Colonic mucosa (tissue), 4 donors: Measurements from ENCODE around the gene RNF148. TPM values are rescaled to one million over a fixed set of nuclear protein-coding genes. Genes with fewer than 3 reads are reported as not detected.

Experiments
- DNase-seq: peaks from one replicate; pipeline ENCODE4 v3.0.0-alpha.2; 2020
- H3K27ac ChIP-seq: fragments of 200-600 bp; one replicate; pipeline ENCODE4 v1.8.0; 2021
- H3K27me3 ChIP-seq: fragments of 200-600 bp; one replicate; pipeline ENCODE4 v1.8.0; 2021
- H3K36me3 ChIP-seq: fragments of 200-600 bp; one replicate; pipeline ENCODE4 v1.8.0; 2021
- H3K4me1 ChIP-seq: fragments of 200-600 bp; one replicate; pipeline ENCODE4 v1.8.0; 2021; ENCODE audit warnings: mild to moderate bottlenecking
- H3K4me3 ChIP-seq: fragments of 200-600 bp; one replicate; pipeline ENCODE4 v1.8.0; 2021
- H3K9ac ChIP-seq, 2 donors: one replicate each; pipeline ENCODE4 v1.7.0; 2013; ENCODE audit warnings: control low read depth in 2 of 2, low read depth in 2 of 2, low read length in 2 of 2
- H3K9me3 ChIP-seq: fragments of 200-600 bp; one replicate; pipeline ENCODE4 v1.8.0; 2021
- CTCF ChIP-seq: fragments of 200-600 bp; IDR thresholded peaks from one replicate; pipeline ENCODE4 v1.8.0; 2022; ENCODE audit warnings: antibody characterized with exemption, mild to moderate bottlenecking
- intact Hi-C: fragments of 100-400 bp; cut with DNase I; formaldehyde crosslinking; loops from one replicate; pipeline ENCODE4 v1.14.1; 2022
- total RNA-seq, 2 donors: library from RNA; stranded (reverse); fragmentation: NEBNext Ultra II Directional in 1 of 2; extraction: Animal tissue kit (Norgen Biotek cat#: 25700) in 1 of 2; gene quantifications; one replicate each; pipeline ENCODE4 v1.2.1, GENCODE V29; 2021
- donor health status: healthy.
- donor health status: DM: no; HTN: no; CAD: no.
- donor health status: DM: no; HTN: no; CAD: no.

The RNF148 gene
- total RNA-seq, 2 donors from 2014 or later = 0.50 to 0.57 TPM

GRCh38 chr7:122706836-122707235 lies 4.1 kb upstream of the RNF148 start:
- no peak for TF ChIP-seq CTCF
- Histone ChIP-seq H3K27ac (no peak overlapping the region), H3K9me3 (no peaks in the 10 kb centered on the region), H3K4me3 (no peak overlapping the region), H3K4me1 (no peaks in the 10 kb centered on the region), H3K36me3 (no peaks in the 10 kb centered on the region), H3K27me3 (no peaks in the 10 kb centered on the region), H3K9ac (no peak overlapping the region)
- intact Hi-C loops = no loop called here
- DNase-seq = no peak

DNA sequence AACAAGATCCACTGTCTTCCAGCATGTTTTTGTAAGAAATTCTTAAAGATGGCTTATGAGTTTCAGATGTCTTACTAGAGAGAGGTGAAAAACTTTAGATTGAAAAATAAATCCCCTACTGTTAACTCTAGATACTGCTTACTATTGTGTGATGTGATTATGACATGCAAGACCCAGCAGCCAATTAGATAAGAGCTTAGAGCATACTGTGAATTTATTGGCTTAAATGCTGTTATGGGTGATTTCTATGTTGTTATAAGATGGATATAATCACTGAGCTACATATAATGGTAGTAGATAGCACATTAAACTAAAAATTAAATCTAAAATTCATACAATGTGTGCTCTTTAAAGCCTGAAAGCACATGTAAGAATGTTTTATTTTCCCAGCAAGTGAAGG lies 3.7 kb downstream of the RNF148 start, which contains the start of gene RNF133:
TSS of gene RNF133 (minus strand) at position 101 of the 400 bp plus-strand sequence. CDS start 199 bp downstream, outside the sequence.
- no peak for DNase-seq
- Histone ChIP-seq H3K9me3 (no peaks in the 10 kb centered on the region), H3K27me3 (no peaks in the 10 kb centered on the region), H3K4me3 (no peak within 1 kb of the TSS), H3K36me3 (no peaks in the 10 kb centered on the region), H3K9ac (no peak within 1 kb of the TSS), H3K27ac (no peak within 1 kb of the TSS), H3K4me1 (no peaks in the 10 kb centered on the region)
- intact Hi-C loops = no loop called here
- no peak for TF ChIP-seq CTCF

DNA sequence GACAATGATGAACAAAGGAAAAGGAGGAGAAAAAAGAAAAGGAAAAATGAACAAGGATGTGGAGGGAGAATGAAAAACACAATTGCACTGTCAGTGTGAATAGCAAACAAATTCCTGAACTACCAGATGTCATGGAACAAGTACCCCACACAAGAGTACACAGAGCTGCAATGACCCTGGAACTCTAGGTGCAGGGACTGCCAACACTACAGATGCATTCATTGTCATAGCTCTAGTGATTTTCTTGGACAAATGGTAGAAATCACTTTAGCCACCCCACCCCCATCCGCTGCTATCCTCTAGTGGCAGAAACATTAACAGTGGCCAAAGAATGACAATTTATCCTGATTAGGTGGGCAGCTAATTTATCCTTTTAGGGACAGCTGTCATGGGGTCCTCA lies 6.9 kb downstream of the RNF148 start:
- TF ChIP-seq CTCF = no peak
- no peaks in the 10 kb centered on the region for H3K27me3 ChIP-seq
- no peak overlapping the region for H3K27ac ChIP-seq
- DNase-seq = no peak
- intact Hi-C loops = no loop called here
- H3K9me3 ChIP-seq = no peaks in the 10 kb centered on the region
- H3K36me3 ChIP-seq = no peaks in the 10 kb centered on the region
- H3K9ac ChIP-seq = no peak overlapping the region
- no peaks in the 10 kb centered on the region for H3K4me1 ChIP-seq
- no peak overlapping the region for H3K4me3 ChIP-seq

- Histone ChIP-seq H3K4me1 (no peaks in the 10 kb centered on the region), H3K9me3 (no peaks in the 10 kb centered on the region), H3K36me3 (no peaks in the 10 kb centered on the region), H3K4me3 (no peak overlapping the region), H3K9ac (no peak overlapping the region), H3K27ac (no peak overlapping the region), H3K27me3 (no peaks in the 10 kb centered on the region)
- TF ChIP-seq CTCF = no peak
- DNase-seq = no peak
- intact Hi-C loops = no loop called here
These were observed 8.0 kb downstream of the RNF148 start for GRCh38 chr7:122694697-122695096.

DNA sequence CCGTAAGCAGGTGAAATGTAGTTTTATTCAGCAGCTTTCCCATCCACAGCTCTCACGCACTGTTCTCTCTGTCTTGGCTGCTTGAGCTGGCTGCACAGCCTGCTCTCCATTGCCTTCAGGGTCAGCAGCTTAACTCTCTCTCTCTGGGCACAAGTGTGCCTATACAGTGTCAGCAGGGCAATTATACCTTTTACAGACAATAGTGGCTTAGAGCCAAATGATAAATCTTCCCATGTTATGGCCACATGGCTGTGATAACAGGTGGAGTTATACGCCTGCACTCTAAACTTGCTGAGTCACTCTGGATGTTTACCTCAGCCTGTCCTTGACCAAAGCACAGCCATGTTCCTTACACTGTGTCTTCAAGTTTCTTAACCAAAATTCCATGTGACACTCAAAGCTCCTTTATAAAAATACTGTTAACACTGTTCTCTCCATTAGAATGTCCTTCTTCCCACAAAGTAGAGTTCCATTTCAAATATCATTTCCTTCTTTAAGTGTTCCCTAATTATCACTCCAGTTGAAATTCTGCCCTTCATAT lies 9.9 kb downstream of the RNF148 start:
- no peaks in the 10 kb centered on the region for H3K27me3 ChIP-seq
- H3K4me3 ChIP-seq = no peak overlapping the region
- H3K36me3 ChIP-seq = no peaks in the 10 kb centered on the region
- no peaks in the 10 kb centered on the region for H3K4me1 ChIP-seq
- no peak for DNase-seq
- H3K9ac ChIP-seq = no peak overlapping the region
- no peaks in the 10 kb centered on the region for H3K9me3 ChIP-seq
- intact Hi-C loops = no loop called here
- no peak for TF ChIP-seq CTCF
- no peak overlapping the region for H3K27ac ChIP-seq
